ENCODE measurements around the gene DMRT2.

Gene DMRT2

GRCh38 chr9:1046639-1047572 lies 3.3 kb upstream of the DMRT2 start:
- TF ChIP-seq FOXM1 (IDR thresholded peaks at IDR 0.05; ENCODE audit: borderline replicate concordance, low read depth) (no peak), EP300 (IDR thresholded peaks at IDR 0.05; ENCODE audit: borderline replicate concordance) (no peak), RAD21 (IDR thresholded peaks at IDR 0.05; ENCODE audit: low read depth) (no peak), CEBPB (IDR thresholded peaks at IDR 0.05) (no peak), REST (IDR thresholded peaks at IDR 0.05; ENCODE audit: low read depth) (no peak), CREB1 (IDR thresholded peaks at IDR 0.05; ENCODE audit: low read depth) (no peak), TAF1 (IDR thresholded peaks at IDR 0.05; ENCODE audit: low read depth) (no peak), ZBTB7A (IDR thresholded peaks at IDR 0.05; ENCODE audit: low read depth) (no peak), NFIC (IDR thresholded peaks at IDR 0.05) (no peak), TCF12 (IDR thresholded peaks at IDR 0.05; ENCODE audit: low read depth) (no peak), MAX (IDR thresholded peaks at IDR 0.05) (no peak), USF1 (IDR thresholded peaks at IDR 0.05) (no peak), EGR1 (IDR thresholded peaks at IDR 0.05) (no peak), TEAD4 (IDR thresholded peaks at IDR 0.05) (no peak), YY1 (IDR thresholded peaks at IDR 0.05; ENCODE audit: low read depth) (no peak)

- TF ChIP-seq FOXM1 (IDR thresholded peaks at IDR 0.05; ENCODE audit: borderline replicate concordance, low read depth) (no peak), EP300 (IDR thresholded peaks at IDR 0.05; ENCODE audit: borderline replicate concordance) (no peak), TCF12 (IDR thresholded peaks at IDR 0.05; ENCODE audit: low read depth) (no peak), TEAD4 (IDR thresholded peaks at IDR 0.05) (no peak), NFIC (IDR thresholded peaks at IDR 0.05) (no peak), TAF1 (IDR thresholded peaks at IDR 0.05; ENCODE audit: low read depth) (no peak), CEBPB (IDR thresholded peaks at IDR 0.05) (no peak), CREB1 (IDR thresholded peaks at IDR 0.05; ENCODE audit: low read depth) (no peak), YY1 (IDR thresholded peaks at IDR 0.05; ENCODE audit: low read depth) (no peak), USF1 (IDR thresholded peaks at IDR 0.05) (no peak), REST (IDR thresholded peaks at IDR 0.05; ENCODE audit: low read depth) (no peak)
Observed at GRCh38 chr9:1047591-1048230, 2.4 kb upstream of the DMRT2 start.

- TF ChIP-seq YY1 (IDR thresholded peaks at IDR 0.05; ENCODE audit: low read depth), result no peak
- no peak for TF ChIP-seq FOXM1 (IDR thresholded peaks at IDR 0.05; ENCODE audit: borderline replicate concordance, low read depth)
- TF ChIP-seq EP300 (IDR thresholded peaks at IDR 0.05; ENCODE audit: borderline replicate concordance), result no peak
- TF ChIP-seq TAF1 (IDR thresholded peaks at IDR 0.05; ENCODE audit: low read depth), result no peak
- no peak for TF ChIP-seq CEBPB (IDR thresholded peaks at IDR 0.05)
- no peak for TF ChIP-seq REST (IDR thresholded peaks at IDR 0.05; ENCODE audit: low read depth)
- TF ChIP-seq CREB1 (IDR thresholded peaks at IDR 0.05; ENCODE audit: low read depth), result no peak
- TF ChIP-seq EGR1 (IDR thresholded peaks at IDR 0.05), result no peak
- TF ChIP-seq MAX (IDR thresholded peaks at IDR 0.05), result no peak
- no peak for TF ChIP-seq ZBTB7A (IDR thresholded peaks at IDR 0.05; ENCODE audit: low read depth)
- no peak for TF ChIP-seq NFIC (IDR thresholded peaks at IDR 0.05)
Observed at GRCh38 chr9:1048231-1048619, 1.9 kb upstream of the DMRT2 start.
